Ishikawa (cell line): ENCODE data around the gene FOXJ3.

Experiments
- CREB1 ChIP-seq: IDR thresholded peaks from 2 replicates; pipeline ENCODE4 v1.6.1; 2012; ENCODE audit warnings: low read depth
- FOXM1 ChIP-seq: IDR thresholded peaks from 2 replicates; pipeline ENCODE4 v1.6.1; 2012; ENCODE audit warnings: low read depth, borderline replicate concordance
- RAD21 ChIP-seq: IDR thresholded peaks from 2 replicates; pipeline ENCODE4 v1.6.1; 2012; ENCODE audit warnings: low read depth
- YY1 ChIP-seq: IDR thresholded peaks from 2 replicates; pipeline ENCODE4 v1.6.1; 2012; ENCODE audit warnings: low read depth

DNA sequence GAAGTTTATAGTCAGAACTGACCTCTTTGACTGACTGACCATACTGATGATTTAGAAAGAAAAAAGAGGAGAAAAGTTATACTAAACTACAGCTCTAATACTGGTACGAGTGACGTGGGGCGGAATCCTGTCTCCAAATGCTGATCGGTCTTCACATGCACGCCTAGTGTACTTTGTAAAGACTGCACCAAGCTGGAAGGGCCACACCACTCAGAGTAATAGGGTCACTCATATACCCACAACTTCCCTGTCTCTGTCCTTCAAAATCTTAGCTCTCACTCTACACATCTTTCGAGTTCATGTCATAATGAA lies 151.1 kb downstream of the FOXJ3 start:
- TF ChIP-seq CREB1 (no peak), FOXM1 (no peak), YY1 (no peak), RAD21 (no peak)
